SH-SY5Y (cell line): ENCODE results near the gene SEMG2.

Source experiments
- GATA2 ChIP-seq: IDR thresholded peaks from 2 replicates; pipeline ENCODE4 v1.6.1; 2011; ENCODE audit warnings: mild to moderate bottlenecking, low read depth, low read length
- GATA3 ChIP-seq: IDR thresholded peaks from 2 replicates; pipeline ENCODE4 v1.6.1; 2011; ENCODE audit warnings: low read depth, mild to moderate bottlenecking, low read length, moderate library complexity

DNA sequence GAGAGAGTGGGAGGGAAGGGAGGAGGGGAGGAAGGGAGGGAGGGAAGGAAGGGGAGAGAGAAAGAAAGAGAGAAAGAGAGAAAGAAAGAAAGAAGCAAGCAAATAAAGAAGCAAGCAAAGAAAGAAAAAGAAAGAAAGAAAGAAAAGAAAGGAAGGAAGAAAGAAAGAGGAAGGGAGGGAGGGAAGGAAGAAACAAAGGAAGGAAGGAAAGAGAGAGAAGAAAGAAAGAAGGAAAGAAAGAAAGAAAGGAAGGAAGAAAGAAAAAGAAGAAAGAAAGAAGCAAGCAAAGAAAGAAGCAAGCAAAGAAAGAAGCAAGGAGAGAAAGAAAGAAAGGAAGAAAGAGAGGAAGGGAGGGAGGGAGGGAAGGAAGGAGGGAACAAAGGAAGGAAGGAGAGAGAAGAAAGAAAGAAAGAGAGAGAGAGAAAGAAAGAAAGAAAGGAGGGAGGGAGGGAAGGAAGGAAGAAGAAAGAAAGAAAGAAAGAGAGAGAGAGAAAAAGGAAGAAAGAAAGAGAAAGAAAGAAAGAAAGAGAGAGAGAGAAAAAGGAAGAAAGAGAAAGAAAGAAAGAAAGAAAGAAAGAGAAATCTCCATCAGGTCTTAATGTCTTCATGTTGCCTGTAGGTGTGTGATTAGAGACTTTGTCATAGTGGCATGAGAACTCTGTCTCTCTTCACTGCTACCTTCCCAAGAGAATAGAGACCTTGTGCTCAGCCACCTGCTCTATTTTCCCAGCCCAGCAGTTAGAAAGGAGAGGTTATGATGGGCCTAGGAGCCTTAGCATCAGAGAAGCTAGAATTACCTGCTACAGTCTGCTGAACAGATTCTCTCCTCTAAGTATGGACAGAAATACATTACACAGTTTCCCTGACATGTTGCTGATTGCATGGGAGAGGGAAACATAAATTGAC is 9.4 kb upstream of the SEMG2 start:
- no peak for TF ChIP-seq GATA2
- no peak for TF ChIP-seq GATA3
